AG04450 (cell line): ENCODE results near the gene ADARB2. TPM values are rescaled to one million over a fixed set of nuclear protein-coding genes. Genes with fewer than 3 reads are reported as not detected.
"Not testable (repeated sequence)": the region's sequence is repeated elsewhere in the genome, so short reads cannot be mapped to it uniquely, and the experiment has no call there.

Experiments used
- CTCF ChIA-PET: fragments of 300-600, 350-600 bp; formaldehyde crosslinking; extraction: SDS; loops from one replicate; lab custom pipeline; 2022; ENCODE audit warnings: antibody characterized with exemption, inconsistent platforms; lab: Charles Lee
- POLR2A ChIA-PET: fragments of 350-600 bp; formaldehyde crosslinking; extraction: SDS; loops from one replicate; lab custom pipeline; 2021; ENCODE audit warnings: antibody characterized with exemption, inconsistent platforms; lab: Yijun Ruan, JAX
- DNase-seq: peaks from one replicate; pipeline ENCODE4 v3.0.0-alpha.2; 2011; ENCODE audit warnings: low read depth, low spot score
- H3K27ac ChIP-seq: one replicate; pipeline ENCODE4 v1.5.1; 2012; ENCODE audit warnings: low read depth, low read length, control low read depth
- H3K27me3 ChIP-seq: one replicate; pipeline ENCODE4 v1.6.0; 2012; ENCODE audit warnings: low read length; ENCODE audit not compliant: control insufficient read depth, insufficient read depth
- H3K4me3 ChIP-seq: 2 replicates; pipeline ENCODE4 v1.5.1; 2011; ENCODE audit warnings: mild to moderate bottlenecking, low read depth, low read length, control low read depth
- H3K9me3 ChIP-seq: 2 replicates; pipeline ENCODE4 v1.5.1; 2012; ENCODE audit warnings: low read length; ENCODE audit not compliant: control insufficient read depth, insufficient read depth
- polyA plus RNA-seq: library from polyadenylated mRNA; depleted of rRNA; stranded (reverse); fragments of >200 nt; gene quantifications from 2 replicates; pipeline ENCODE4 v1.2.3, GENCODE V29; 2011
- TF ChIP-seq, protein P1 (sequence below): IDR thresholded peaks from 2 replicates; pipeline ENCODE4 v1.5.1; 2011; ENCODE audit warnings: low read depth, low read length, control low read depth, inconsistent platforms

Gene ADARB2
- polyA plus RNA-seq, 1 experiment: not detected

GRCh38 chr10:1462994-1463633 lies 274.2 kb downstream of the ADARB2 start:
- DNase-seq: no peak
- TF ChIP-seq, protein P1, sequence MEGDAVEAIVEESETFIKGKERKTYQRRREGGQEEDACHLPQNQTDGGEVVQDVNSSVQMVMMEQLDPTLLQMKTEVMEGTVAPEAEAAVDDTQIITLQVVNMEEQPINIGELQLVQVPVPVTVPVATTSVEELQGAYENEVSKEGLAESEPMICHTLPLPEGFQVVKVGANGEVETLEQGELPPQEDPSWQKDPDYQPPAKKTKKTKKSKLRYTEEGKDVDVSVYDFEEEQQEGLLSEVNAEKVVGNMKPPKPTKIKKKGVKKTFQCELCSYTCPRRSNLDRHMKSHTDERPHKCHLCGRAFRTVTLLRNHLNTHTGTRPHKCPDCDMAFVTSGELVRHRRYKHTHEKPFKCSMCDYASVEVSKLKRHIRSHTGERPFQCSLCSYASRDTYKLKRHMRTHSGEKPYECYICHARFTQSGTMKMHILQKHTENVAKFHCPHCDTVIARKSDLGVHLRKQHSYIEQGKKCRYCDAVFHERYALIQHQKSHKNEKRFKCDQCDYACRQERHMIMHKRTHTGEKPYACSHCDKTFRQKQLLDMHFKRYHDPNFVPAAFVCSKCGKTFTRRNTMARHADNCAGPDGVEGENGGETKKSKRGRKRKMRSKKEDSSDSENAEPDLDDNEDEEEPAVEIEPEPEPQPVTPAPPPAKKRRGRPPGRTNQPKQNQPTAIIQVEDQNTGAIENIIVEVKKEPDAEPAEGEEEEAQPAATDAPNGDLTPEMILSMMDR: no peak
- CTCF ChIA-PET: no interaction called here
- H3K27me3 ChIP-seq: no peaks in the 10 kb centered on the region
- no peak overlapping the region for H3K27ac ChIP-seq
- no peak overlapping the region for H3K4me3 ChIP-seq
- H3K9me3 ChIP-seq: peaks cover 68% of the 10 kb centered on the region
- POLR2A ChIA-PET: no interaction called here

DNA sequence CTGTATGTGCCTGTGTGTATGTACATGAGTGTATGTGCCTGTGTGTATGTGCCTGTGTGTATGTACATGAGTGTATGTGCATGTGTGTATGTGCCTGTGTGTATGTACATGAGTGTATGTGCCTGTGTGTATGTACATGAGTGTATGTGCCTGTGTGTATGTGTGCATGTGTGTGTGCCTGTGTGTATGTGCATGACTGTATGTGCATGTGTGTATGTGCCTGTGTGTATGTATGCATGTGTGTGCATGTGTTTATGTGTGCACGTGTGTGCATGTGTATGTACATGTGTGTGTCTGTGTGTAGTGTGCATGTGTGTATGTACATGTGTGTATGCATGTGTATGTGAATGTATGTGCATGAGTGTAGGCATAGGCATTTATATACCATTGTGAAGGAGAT lies 274.8 kb downstream of the ADARB2 start:
- Histone ChIP-seq H3K4me3 (no peak overlapping the region), H3K27me3 (no peaks in the 10 kb centered on the region), H3K9me3 (peaks cover 71% of the 10 kb centered on the region), H3K27ac (no peak overlapping the region)
- CTCF ChIA-PET: no interaction called here
- TF ChIP-seq, protein P1: no peak
- POLR2A ChIA-PET: no interaction called here
- no peak for DNase-seq

DNA sequence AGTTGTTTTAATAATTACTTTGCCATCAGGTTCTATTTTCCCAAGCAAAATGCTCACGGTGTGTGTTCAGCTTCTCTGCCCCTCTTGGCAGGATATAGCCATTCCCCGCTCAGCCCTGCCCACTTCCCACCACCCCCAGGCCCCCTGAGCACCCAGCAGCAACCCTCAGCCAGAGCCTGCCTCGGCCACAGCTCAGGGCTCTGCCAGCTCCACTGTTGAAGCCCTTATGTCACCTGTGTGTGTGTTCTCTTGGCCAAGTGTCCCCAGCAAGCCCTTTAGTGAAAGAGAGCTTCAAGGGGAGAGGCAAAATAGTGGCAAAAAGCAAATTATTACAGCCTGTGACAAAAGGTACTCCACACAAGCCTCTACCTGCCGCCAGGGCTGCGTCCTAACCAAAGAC lies 275.3 kb downstream of the ADARB2 start:
- ChIA-PET CTCF (no interaction called here), POLR2A (no interaction called here)

GRCh38 chr10:1461016-1461415 lies 276.3 kb downstream of the ADARB2 start:
- no peak for DNase-seq
- POLR2A ChIA-PET: no interaction called here
- Histone ChIP-seq H3K9me3 (peaks cover 73% of the 10 kb centered on the region), H3K27me3 (no peaks in the 10 kb centered on the region), H3K27ac (no peak overlapping the region), H3K4me3 (no peak overlapping the region)
- CTCF ChIA-PET: no interaction called here
- TF ChIP-seq, protein P1: no peak

More for the DNA sequence above, 275.3 kb downstream of the ADARB2 start:
- Histone ChIP-seq H3K9me3 (peaks cover 71% of the 10 kb centered on the region), H3K4me3 (no peak overlapping the region), H3K27ac (no peak overlapping the region), H3K27me3 (no peaks in the 10 kb centered on the region)
- DNase-seq: no peak
- TF ChIP-seq, protein P1: no peak

DNA sequence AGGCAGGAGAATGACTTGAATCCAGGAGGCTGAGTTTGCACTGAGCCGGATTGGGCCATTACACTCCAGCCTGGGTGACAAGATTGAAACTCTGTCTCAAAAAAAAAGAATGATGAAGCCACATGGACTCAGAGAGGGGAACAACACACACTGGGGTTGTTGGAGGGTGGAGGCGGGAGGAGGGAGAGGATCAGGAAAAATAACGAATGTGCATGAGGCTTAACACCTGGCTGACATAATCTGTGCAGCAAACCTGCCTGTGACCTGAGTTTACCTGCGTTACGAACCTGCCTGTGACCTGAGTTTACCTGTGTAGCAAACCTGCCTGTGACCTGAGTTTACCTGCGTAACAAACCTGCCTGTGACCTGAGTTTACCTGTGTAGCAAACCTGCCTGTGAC lies 277.7 kb downstream of the ADARB2 start:
- CTCF ChIA-PET: not testable (repeated sequence)

More for the DNA sequence above, 277.7 kb downstream of the ADARB2 start:
- H3K27me3 ChIP-seq, POLR2A ChIA-PET, H3K27ac ChIP-seq, DNase-seq, H3K4me3 ChIP-seq: not testable (repeated sequence)
- peaks cover 59% of the 10 kb centered on the region for H3K9me3 ChIP-seq
